HuH-7.5 (cell line): ENCODE results near the gene DRC3.
A peak's percentile ranks its signal among the peaks of the same experiment; 100 is the strongest.
"Not testable (repeated sequence)": the region's sequence is repeated elsewhere in the genome, so short reads cannot be mapped to it uniquely, and the experiment has no call there.

Experiments used
- DNase-seq: peaks from one replicate; pipeline ENCODE4 v3.0.0; 2011; ENCODE audit warnings: low spot score

DRC3 gene

DNA sequence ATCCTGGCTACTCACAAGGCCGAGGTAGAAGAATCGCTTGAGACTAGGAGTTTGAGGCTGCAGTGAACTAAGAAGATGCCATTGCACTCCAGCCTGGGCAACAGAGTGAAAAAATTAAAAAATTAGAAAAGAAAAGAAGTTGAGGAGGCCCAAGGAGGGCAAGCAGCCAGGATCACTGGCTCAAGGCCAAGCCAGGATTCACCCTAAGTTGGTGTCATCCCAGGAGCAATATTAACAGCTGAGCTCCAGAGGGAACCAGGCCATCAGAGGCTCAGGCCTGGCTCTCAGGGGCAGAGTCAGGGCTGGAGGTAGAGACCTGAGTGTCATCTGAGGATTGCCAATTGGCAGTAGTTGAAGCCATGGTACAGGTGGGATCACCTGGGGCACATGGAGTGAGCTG is 20.7 kb downstream of the DRC3 start:
- no peak for DNase-seq

DNA sequence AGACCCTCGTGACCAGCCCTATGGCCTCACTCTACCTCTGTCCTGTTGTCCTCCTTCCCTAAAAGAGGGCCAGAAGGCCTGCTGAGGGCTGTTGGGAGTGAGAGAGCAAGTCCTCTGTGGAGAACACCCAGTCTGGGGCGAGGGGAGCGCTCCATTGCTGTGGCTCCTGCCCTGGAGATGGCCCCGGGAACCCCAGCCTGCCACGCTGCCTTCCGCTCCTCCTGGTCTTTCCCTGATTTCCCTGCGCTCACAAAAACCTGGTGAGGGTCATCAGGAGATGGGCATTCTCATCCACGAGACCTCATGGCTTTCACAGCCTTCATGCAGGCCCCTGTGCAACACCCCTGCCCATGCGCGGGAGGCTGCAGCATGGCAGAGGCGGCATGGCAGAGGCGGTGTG is 21.2 kb downstream of the DRC3 start:
- DNase-seq: no peak

DNA sequence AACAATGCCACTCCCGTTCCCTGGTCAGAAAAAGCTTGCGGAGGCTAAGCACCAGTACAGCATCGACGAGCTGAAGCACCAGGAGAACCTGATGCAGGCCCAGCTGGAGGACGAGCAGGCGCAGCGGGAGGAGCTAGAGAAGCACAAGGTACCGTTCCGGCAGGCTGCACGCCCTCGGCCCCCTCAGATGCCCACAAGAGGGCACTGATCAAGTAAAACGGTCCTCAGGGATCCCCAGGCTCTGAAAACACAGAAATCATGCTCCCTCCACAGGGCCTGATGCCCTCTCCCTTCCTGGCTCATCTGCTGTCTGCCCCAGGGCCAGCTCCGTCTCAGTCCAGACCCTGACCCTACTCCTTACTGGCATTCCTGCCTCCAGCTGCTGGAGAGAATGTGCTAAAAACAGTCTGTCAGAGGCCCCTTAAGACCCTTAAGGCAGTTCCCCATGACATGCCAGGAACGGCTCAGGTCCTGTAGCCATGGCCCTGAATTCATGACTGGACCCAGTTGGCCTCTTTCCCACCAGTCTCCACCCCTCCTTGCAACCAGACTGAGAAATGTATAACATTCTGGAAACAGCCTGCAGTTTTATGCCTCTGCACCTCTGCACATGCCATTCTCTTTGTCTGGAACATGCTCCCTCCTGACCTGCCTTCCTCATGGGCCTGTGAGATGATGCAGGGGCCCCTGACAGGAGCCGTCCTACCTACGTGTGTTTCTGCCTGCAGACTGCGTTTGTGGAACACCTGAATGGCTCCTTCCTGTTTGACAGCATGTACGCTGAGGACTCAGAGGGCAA is 21.8 kb downstream of the DRC3 start:
- DNase-seq: no peak

DNA sequence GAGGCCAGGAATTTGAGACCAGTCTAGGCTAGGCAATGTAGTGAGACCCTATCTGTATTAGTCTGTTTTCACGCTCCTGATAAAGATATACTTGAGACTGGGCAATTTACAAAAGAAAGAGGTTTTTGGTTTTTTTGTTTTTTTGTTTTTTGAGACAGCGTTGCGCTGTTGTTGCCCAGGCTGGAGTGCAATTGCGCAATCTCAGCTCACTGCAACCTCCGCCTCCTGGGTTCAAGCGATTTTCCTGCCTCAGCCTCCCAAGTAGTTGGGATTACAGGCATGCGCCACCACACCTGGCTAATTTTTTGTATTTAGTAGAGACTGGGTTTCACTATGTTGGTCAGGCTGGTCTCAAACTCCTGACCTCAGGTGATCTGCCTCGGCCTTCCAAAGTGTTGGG is 23.2 kb downstream of the DRC3 start:
- DNase-seq: not testable (repeated sequence)

DNA sequence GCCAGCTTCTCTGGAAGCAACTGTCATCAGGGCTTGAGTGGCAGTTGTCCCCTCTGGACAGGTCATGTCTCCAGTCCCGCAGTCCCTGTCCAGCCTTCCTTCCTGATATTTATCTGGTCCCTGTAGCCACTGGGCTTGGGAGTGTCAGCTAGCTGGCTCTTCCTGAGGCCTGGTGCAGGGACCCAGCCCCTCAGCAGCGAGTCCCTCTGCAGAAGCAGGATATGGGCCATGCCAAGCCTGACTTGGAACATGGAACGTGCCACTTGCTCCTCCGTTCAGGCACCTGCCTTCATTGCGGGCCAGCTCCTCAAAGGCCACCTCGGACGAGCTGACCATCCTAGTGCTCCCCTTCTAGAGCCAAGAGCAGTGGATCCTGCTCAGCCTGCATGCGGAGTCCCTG is 26.3 kb downstream of the DRC3 start:
- DNase-seq: no peak

DNA sequence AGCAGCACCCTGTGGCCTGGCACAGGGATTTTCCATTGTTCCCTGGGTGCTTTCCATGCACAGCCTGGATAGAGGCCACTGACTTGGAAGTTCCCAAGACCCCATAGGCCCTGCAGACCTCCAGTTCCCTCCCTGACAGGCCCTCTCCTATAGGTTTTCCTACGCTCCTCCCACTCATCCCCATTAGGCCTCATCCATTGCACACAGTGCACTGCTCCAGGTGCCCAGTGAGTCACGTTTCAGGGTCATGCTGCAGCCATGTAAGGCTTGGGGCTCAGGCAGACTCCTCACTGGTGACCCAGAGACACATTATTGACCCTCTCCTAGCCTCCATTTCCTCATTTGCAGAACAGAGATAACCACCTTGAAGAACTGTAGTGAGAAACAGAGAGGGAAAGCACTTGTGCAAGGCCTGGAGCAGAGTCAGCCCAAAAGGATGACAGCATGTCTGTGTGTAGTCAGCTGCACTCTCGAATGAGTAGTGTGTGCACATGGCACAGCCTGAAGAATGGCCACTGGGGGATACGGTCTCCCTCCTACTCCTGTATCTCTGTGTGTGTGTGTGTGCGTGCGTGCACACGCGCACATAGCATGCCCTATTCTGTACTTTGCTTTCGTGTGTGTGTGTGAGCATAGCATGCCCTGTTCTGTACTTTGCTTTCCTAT is 26.8 kb downstream of the DRC3 start:
- no peak for DNase-seq

DNA sequence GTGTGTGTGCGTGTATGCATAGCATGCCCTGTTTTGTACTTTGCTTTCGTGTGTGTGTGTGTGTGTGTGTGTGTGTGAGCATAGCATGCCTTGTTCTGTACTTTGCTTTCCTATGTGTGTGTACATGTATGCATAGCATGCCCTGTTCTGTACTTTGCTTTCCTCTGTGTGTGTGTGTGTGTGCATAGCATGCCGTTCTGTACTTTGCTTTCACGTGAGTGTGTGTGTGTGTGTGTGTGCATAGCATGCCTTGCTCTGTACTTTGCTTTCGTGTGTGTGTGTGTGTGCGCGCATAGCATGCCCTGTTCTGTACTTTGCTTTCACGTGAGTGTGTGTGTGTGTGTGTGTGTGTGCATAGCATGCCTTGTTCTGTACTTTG is 27.4 kb downstream of the DRC3 start:
- no peak for DNase-seq

DNA sequence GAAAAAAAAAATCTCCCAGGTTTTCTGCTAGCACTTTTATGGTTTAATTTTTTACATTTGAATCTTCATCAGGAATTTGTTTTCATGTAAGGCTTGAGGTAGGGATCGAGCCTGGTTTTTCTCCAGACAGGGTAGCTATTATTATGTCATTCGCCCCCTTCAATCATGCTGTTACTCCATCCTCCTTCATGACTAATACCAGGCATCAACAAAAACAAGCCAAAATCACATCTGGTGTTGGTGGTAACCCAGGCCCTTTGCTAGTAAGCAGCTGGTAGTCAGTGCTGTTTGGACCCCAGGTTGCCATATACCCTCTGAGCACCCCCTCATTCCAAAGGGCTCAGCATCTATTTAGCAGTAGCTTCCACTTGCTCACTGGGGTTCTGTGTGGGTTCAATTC is 29.5 kb downstream of the DRC3 start:
- no peak for DNase-seq

DNA sequence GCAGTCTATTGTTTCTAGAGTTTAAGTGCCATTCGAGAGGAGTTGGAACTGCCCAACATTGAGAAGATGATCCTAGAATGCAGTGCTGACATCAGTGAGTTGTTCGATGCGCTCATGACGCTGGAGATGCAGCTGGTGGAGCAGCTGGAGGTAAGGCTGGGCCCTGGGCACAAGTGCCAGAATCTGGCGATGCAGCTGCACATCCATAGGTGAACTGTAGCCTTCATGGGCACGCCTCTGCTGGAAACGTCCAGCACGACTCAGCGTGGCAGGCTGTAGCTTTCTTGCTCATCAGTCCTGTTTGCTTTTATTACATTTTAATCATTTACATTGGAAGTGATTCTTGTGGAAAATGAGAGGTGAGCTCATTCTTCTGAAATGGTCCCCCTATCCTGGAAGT is 31.7 kb downstream of the DRC3 start:
- no peak for DNase-seq

DNA sequence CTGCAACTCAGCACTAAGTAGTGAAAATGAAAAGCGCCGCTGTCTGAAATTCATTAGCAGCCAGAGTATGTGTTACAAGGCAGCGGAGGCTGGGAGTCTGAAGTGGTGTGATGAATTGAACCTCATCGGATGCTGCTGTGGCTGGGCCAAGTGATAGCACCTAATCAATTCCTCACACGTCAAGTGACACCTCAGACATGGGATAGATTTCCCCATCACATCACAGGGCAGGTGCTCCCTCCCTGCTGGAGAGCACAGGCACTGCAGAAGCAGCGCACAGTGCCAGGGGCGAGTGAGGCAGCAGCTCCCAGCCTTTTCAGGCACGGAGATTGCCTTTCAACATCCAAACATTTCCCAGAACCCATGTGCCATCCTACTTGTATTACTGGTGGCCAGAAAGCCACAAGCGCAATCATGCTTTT is 32.2 kb downstream of the DRC3 start:
- DNase-seq: peak; percentile 24

DNA sequence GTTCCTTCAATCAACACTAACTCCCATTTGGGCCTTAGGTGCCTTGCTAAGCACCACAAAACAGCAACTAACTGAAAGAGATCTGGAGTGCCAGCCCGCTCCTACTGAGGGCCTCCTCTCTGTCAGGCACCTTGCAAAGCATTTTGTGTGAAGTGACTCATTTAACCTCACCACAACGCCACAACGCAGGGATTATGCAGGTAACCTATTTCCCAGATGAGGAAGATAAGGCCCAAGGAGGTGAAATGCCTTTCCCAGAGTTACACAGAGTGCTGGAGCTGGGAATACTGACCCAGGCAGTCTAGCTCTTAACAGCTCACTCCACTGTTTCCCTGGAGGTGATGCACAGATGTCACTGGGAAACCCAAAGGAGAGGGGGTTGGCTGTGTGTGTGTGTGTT is 32.8 kb downstream of the DRC3 start:
- DNase-seq: no peak

DNA sequence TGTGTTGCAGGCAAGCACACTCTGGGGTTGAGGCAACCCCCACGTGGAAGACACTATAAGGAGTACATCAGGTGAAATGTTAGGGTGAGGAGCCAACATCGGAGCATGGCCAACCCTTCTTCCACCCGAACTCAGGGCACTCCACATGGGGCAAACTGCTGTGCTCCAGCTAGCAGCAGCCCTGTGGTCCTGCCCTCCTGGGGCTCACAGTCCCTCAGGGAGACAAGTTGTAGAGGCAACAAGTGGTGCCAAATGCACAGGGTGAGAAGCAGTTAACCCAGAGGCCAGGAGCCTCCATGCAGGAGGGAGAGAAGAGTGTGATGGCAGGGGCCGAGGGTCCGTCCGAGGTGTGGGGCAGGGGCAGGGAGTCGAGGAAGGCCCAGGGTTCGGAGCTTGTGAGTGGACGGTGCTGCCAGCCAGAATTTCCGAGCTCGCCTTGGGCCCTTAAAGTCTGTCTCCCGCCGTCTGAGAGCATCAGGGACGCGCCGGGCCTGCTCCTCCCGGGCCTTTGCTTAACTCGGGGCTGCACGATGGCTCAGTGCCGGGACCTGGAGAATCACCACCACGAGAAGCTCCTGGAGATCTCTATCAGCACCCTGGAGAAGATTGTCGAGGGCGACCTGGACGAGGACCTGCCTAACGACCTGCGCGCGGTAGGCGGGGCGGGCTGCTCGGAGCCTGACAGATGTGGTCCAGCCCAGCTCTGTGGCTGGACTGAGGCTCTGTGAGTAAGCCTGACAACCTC is 34.0 kb downstream of the DRC3 start:
- no peak for DNase-seq

DNA sequence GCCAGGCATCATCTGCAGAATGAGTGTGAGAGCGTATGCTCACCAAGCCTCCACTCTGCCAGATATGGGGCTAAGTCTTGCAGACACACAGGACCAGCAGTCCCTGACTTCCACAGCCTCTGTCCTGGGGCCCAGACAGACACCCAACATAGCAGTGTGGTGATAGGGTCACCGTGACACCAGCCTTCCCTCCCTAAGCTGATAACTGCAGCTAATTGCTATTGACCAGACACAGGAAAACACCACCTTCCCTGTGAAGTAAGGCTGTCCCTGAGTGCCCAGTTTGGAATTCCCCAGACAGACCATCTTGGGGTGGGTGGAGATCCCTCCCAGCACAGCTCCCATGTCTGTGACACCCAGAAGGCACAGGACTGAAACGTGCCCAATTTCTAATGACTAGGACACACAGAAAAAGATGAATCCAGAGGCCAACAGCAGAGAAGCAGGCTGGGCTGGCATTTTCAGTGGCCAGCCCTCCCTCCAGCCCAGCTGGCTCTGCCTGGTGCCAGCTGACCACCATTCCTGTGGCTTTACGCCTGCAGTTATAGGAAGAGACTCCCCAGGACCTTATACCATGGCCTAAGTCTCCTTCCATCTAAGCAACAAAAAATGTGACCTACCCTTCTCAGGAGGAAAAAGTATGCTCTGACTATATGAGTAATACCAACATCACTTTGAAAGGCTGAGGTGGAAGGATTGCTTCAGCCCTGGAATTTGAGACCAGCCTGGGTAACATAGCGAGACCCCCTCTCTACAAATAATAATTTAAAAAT is 36.0 kb downstream of the DRC3 start:
- DNase-seq: no peak

DNA sequence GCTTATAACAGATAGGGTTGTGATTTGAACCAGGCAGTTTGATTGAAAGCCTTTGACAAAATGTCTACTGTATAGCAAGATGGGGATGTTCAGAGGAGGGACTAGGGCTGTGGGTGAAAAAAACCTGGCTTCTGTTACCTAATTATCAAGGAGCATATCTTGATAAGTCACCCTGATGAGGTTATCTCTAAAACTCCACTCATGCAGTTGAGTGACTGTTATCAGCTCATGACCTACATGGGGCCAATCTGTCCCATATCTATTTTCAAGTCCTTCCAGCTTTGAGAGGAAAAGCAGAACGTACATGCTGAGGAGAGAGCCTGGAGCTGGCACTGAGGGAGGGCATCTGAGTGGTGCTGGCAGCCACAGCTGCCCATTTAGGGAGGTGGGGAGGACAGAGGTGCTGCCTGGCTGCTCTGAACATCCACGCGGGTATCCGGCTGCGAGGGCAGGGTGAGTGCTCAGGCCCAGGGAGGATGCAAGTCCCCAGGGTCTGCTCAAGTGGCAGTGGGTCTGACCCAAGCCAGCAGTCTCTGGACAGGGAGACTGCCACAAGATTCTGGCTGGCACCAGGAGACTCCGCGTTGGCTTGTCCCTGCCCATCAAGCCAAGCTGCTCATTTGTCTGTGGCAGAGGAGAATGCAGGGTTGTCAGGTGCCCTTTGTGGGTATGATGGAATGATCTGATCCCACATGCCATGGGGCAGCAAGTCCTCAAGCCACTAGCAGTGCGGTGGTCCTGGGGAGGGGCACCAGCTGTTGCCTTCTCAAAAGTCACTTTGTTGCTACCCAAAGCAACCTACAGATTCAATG is 37.2 kb downstream of the DRC3 start:
- no peak for DNase-seq

DNA sequence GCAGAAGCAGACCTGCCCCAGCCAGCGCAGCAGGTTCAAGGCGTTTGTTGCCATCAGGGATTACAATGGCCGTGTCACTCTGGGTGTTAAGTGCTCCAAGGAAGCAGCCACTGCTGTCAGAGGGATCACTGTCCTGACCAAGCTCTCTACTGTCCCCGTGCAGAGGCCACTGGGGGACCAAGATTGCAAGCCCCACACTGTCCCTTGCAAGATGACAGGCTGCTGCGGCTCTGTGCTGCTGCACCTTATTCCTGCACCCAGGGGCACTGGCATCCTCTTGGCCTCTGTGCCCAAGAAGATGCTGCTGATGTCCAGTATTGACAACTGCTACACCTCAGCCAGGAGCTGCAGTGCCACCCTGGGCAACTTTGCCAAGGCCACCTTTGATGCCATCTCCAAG is 38.6 kb downstream of the DRC3 start:
- DNase-seq: no peak

DNA sequence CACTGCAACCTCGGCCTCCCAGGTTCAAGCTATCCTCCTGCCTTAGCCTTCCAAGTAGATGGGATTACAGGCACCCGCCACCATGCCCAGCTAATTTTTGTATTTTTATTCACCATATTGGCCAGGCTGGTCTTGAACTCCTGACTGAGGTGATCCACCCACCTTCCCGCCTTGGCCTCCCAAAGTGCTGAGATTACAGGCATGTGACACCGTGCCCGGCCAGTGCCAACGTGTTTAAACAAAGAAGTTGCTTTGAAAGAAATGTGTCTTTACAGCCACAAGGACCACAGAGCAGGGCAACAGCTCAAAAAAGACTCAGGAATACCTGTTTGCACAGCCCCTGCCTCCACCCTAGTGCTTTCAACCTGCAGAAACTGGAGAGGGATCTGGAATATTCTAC is 41.3 kb downstream of the DRC3 start:
- no peak for DNase-seq

DNA sequence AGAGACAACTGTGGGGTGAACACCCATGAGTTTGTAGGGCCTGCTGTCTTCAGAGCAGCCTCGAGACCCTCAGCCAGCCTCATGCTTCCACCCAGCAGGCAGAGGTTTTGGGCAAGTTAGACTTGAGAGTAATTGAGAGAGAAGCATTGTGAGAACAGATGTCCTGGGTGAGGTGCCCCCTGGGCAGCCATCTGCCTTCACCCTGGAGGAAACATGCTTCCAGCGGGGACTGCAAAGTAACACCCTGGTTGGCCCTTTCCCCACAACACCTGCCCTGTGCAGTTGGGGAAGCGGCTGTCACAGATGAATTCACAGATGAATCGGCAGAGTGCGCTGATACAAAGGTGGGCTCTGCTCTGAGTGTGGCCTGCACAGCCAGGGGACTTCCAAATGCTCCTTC is 42.9 kb downstream of the DRC3 start:
- DNase-seq: no peak

DNA sequence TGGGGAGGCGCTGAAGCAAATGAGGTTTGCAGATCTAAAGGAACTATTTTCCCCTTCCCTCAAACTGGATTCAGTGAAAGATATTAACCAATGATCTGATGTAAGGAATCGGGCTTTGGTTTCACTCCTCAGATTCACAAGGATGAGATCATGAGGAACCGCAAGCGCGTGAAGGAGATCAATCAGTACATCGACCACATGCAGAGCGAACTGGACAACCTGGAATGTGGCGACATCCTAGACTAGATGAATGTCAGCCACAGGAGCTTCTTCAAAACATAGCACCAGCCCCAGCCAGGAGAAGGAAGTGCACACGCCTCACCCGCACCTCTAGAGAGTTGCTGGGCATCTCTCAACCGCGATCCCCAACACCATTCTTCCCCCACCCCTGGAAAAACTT is 43.8 kb downstream of the DRC3 start:
- DNase-seq: no peak

DNA sequence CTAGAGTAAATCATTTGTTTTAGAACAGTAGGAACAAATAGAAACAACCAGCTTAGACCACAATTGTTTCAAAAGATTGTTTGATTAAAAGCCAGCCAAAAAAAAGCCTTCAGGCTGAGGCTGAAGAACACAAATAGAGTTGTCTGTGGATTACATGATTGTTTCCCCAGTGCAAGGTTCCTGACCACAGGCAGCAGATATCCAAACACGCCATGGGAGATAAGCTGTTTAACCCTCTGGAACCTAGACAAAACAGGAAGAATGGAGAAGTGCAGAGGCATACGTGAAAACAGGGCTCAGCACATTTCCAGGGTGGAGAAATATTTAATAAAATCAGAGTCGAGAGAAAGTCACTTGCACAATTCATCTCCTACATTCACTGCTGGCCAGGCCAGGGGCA is 45.3 kb downstream of the DRC3 start:
- no peak for DNase-seq

DNA sequence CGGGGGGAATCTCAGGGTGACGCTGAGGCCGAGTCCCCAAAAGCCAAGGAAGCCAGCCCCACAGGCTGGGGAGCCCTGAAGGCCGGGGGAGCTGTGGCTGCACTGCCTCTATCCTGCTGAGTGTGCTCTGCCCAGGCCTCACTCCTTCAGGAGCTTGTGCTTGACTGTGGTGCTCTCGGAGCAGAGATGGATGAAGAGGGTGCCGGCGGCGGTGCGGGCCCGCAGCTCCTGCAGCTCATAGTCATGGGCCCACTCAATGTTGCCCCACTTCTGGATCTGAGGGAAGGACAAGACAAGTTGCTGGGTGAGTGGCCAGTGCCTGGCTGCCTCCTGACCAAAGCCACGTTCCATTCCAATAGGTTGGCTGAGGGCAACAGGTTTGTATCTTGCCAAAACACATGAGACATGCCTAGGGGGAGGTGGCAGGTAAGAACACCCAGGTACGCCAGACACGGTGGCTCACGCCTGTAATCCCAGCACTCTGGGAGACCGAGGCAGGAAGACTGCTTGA is 45.8 kb downstream of the DRC3 start:
- no peak for DNase-seq

DNA sequence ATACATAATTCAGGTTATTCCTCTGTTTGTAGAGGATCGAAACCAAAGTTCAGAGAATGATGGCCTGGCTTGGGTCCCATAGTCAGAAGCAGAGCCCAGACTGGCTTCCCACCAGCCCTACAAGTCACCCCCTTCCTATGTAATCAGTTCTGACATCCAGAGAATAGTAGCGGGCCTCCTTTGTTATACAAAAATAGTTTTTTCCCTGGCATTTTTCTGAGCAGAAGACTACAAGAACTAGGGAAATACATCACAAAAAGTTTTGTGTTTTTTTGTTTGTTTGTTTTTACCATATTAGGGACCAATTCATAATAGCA is 47.1 kb downstream of the DRC3 start:
- no peak for DNase-seq

DNA sequence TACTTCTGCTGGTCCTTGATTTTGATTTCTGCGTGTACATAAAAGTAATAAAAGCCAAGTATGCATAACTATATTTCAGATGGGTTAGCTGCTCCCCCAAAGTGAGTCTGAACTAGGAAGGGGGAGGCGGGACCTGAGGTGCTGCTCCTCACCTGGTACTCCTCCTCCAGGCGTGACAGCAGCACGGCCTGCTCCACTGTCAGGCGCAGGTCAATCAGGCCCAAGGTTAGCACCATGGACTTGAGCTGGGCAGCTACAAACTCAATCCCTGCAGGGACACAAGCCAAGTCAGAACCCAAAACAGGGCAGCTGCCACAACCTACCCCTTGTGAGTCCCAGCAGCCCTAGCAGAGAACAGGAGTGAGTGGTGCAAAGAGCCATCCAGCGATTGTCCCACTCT is 48.3 kb downstream of the DRC3 start:
- DNase-seq: no peak
